HL-60 (cell line): ENCODE measurements around the gene TNFRSF12A.
A peak's percentile ranks its signal among the peaks of the same experiment; 100 is the strongest.

Experiments
- DNase-seq, 2 experiments: peaks; one replicate each; pipeline ENCODE4 v3.0.0-alpha.2; 2010 to 2020; ENCODE audit warnings: low read depth in 1 of 2, low spot score in 1 of 2
- H3K27ac ChIP-seq: fragments of 250-450 bp; sonication (Bioruptor Pico); replicated peaks from 2 replicates; pipeline ENCODE4 v1.5.1; 2020; ENCODE audit warnings: mild to moderate bottlenecking, moderate library complexity
- H3K27me3 ChIP-seq: fragments of 250-450 bp; sonication (Bioruptor Pico); 2 replicates; pipeline ENCODE4 v1.5.1; 2021; ENCODE audit warnings: mild to moderate bottlenecking, moderate library complexity; ENCODE audit not compliant: insufficient read depth, poor library complexity, severe bottlenecking
- H3K4me3 ChIP-seq: replicated peaks from 2 replicates; pipeline ENCODE4 v1.5.1; 2011; ENCODE audit warnings: mild to moderate bottlenecking, control low read depth, low read length; ENCODE audit not compliant: insufficient read depth
- CTCF ChIP-seq: IDR thresholded peaks from one replicate; pipeline ENCODE4 v1.5.1; 2011; ENCODE audit warnings: low read length, control low read depth, inconsistent platforms; ENCODE audit not compliant: insufficient read depth
- GABPA ChIP-seq: IDR thresholded peaks from 2 replicates; pipeline ENCODE4 v1.6.1; 2012; ENCODE audit warnings: low read depth
- POLR2AphosphoS5 ChIP-seq: IDR thresholded peaks from 2 replicates; pipeline ENCODE4 v1.6.1; 2012; ENCODE audit warnings: low read depth
- REST ChIP-seq: IDR thresholded peaks from 2 replicates; pipeline ENCODE4 v1.6.1; 2012; ENCODE audit warnings: low read depth; ENCODE audit not compliant: insufficient replicate concordance
- SPI1 ChIP-seq: IDR thresholded peaks from 2 replicates; pipeline ENCODE4 v1.6.1; 2012; ENCODE audit warnings: low read depth, mild to moderate bottlenecking, borderline replicate concordance

Gene TNFRSF12A

GRCh38 chr16:3023669-3024478, 3.7 kb downstream of the TNFRSF12A start, which contains the start of the genes HCFC1R1 and THOC6:
Gene HCFC1R1 (minus strand): TSS chr16:3023942. CDS start chr16:3023941, 1 bp downstream.
Gene THOC6 (plus strand): TSS chr16:3024035. CDS start chr16:3024327, 292 bp downstream.
- DNase-seq = peak; percentile 97 to 99
- peak; percentile 85; the same call in 1 of the 2 replicates for TF ChIP-seq POLR2AphosphoS5
- TF ChIP-seq REST = no peak
- TF ChIP-seq SPI1 = peak; percentile 52; the same call in 1 of the 2 replicates
- Histone ChIP-seq H3K27me3 (peaks cover 1% of the 10 kb centered on the region), H3K27ac (peak within 1 kb of the TSS; percentile 98), H3K4me3 (peak within 1 kb of the TSS; percentile 80)

DNA sequence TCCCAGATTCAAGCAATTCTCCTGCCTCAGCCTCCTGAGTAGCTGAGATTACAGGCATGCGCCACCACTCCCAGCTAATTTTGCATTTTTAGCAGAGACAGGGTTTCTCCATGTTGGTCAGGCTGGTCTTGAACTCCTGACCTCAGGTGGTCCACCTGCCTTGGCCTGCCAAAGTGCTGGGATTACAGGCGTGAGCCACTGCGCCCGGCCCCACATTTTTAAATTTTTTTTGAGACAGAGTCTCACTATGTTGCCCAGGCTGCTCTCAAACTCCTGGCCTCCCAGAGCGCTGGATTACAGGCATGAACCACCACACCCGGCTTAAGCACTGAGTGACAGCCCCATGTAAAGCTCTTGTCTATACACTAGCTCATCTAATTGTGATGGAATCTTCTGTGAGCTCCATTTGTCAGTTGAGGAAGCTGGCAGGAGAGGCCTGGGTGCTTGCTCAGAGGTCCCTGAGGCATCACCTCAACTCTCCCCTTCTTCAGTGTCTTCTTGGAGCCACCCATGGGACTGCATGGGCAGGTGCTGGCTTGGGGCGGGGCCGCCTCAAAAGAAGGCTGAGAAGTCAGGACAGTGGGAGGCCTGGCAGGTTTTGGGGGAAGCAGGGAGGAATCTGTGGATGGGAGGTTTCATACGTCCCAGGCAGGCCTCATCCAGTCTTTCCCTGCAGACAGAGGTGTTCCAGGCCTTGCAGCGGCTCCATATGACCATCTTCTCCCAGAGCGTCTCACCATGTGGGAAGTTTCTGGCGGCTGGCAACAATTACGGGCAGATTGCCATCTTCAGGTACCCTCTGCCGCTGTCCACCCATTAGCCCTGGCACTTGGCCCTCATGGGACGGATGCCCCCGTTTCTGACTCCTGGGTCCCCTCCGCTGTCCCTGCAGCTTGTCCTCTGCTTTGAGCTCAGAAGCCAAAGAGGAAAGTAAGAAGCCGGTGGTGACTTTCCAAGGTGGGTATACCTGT, 5.1 kb downstream of the TNFRSF12A start:
- Histone ChIP-seq H3K27ac (no peak overlapping the region), H3K27me3 (peaks cover 6% of the 10 kb centered on the region), H3K4me3 (no peak overlapping the region)
- no peak for DNase-seq
- no peak for TF ChIP-seq SPI1
- TF ChIP-seq GABPA = no peak
- no peak for TF ChIP-seq POLR2AphosphoS5

- no peak overlapping the region for H3K4me3 ChIP-seq
- TF ChIP-seq SPI1 = no peak
- no peak for TF ChIP-seq CTCF
- no peak for TF ChIP-seq REST
- TF ChIP-seq GABPA = no peak
- TF ChIP-seq POLR2AphosphoS5 = no peak
- H3K27me3 ChIP-seq = peaks cover 8% of the 10 kb centered on the region
- no peak for DNase-seq
- H3K27ac ChIP-seq = no peak overlapping the region
Observed at GRCh38 chr16:3026003-3026378, 5.8 kb downstream of the TNFRSF12A start.

DNA sequence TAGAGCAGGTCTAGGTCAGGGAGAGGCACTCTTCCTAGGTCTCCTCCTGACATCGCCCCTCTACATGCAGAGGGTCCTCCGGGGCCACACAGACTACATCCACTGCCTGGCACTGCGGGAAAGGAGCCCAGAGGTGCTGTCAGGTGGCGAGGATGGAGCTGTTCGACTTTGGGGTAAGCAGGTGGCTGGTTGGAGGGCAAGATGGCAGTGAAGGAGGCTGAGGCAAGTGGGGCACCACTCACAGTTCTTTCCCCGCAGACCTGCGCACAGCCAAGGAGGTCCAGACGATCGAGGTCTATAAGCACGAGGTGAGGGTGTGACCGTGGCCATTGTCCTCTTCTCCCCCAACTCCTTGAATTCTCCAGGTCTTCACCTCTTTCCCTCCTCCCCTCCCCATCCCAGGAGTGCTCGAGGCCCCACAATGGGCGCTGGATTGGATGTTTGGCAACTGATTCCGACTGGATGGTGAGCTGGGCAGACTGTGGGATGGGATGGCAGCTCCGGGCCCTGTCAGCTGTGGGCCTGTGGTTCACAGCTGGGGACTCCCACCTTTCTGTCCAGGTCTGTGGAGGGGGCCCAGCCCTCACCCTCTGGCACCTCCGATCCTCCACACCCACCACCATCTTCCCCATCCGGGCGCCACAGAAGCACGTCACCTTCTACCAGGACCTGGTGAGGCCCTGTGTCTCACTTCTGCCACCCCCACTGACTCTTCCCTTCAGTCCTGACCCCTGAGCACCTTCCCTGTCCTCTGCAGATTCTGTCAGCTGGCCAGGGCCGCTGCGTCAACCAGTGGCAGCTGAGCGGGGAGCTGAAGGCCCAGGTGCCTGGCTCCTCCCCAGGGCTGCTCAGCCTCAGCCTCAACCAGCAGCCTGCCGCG, 6.7 kb downstream of the TNFRSF12A start:
- no peak for DNase-seq
- TF ChIP-seq GABPA (no peak), REST (no peak), SPI1 (no peak)
- H3K4me3 ChIP-seq = no peak overlapping the region
- H3K27me3 ChIP-seq = peaks cover 8% of the 10 kb centered on the region
- H3K27ac ChIP-seq = no peak overlapping the region
